Measurements from ENCODE around the gene CRIP2.

Gene CRIP2

GRCh38 chr14:105466531-105467248, 7.9 kb upstream of the CRIP2 start:
- Histone ChIP-seq H3K14ac (ENCODE audit: low read length) (no peak overlapping the region), H2BK5ac (ENCODE audit: low read length) (no peak overlapping the region), H2BK15ac (ENCODE audit: low read length) (no peak overlapping the region), H2AFZ (ENCODE audit: low read length) (no peak overlapping the region), H3K23ac (ENCODE audit: low read depth, low read length, poor library complexity) (no peak overlapping the region), H3K4me2 (ENCODE audit: insufficient read depth, low read length, poor library complexity, severe bottlenecking) (no peak overlapping the region), H4K8ac (ENCODE audit: low read depth, low read length) (no peak overlapping the region), H3K79me1 (ENCODE audit: low read depth, low read length) (peaks cover 2% of the 10 kb centered on the region), H2BK120ac (ENCODE audit: low read depth, low read length) (no peak overlapping the region), H3K9ac (ENCODE audit: low read depth, low read length, poor library complexity) (no peak overlapping the region), H2AK5ac (ENCODE audit: low read depth, low read length) (no peak overlapping the region), H3K4me1 (ENCODE audit: control insufficient read depth in 2 of 2, insufficient read depth in 1 of 2, low read depth in 1 of 2, low read length in 2 of 2) (peaks cover 10 to 12% of the 10 kb centered on the region in 2 donors), H3K9me3 (replicated peaks in 1 of 2; ENCODE audit: control insufficient read depth in 2 of 2, insufficient read depth in 1 of 2, low read depth in 1 of 2, low read length in 2 of 2) (peaks cover 0 to 2% of the 10 kb centered on the region in 2 donors), H3K27me3 (ENCODE audit: control insufficient read depth in 3 of 3, insufficient read depth in 3 of 3, low read depth in 1 of 3, low read length in 3 of 3) (no peaks in the 10 kb centered on the region), H4K91ac (ENCODE audit: low read depth, low read length, poor library complexity) (no peak overlapping the region), H2BK12ac (ENCODE audit: low read length) (peak overlapping the region; percentile 22), H3K4me3 (ENCODE audit: low read length in 2 of 2) (no peak overlapping the region), H3K27ac (replicated peaks; ENCODE audit: low read length) (no peak overlapping the region), H3K4ac (ENCODE audit: low read length) (no peak overlapping the region), H3K18ac (ENCODE audit: low read length) (no peak overlapping the region), H3K36me3 (replicated peaks in 1 of 2; ENCODE audit: control insufficient read depth in 2 of 2, insufficient read depth in 2 of 2, low read length in 2 of 2) (peaks cover 36 to 81% of the 10 kb centered on the region in 2 donors)
- WGBS, 2 donors (ENCODE audit: extremely low coverage in 2 of 2, insufficient read length in 2 of 2, insufficient replicate concordance in 1 of 2) = no CpG with 5 or more reads among the region's 53 CpGs
- no peak for DNase-seq (ENCODE audit: low spot score)

- Histone ChIP-seq H2AFZ (ENCODE audit: low read length) (no peak overlapping the region), H3K23ac (ENCODE audit: low read depth, low read length, poor library complexity) (peak overlapping the region; percentile 43), H3K4ac (ENCODE audit: low read length) (no peak overlapping the region), H2BK5ac (ENCODE audit: low read length) (no peak overlapping the region), H3K4me3 (ENCODE audit: low read length in 2 of 2) (no peak overlapping the region), H3K27me3 (ENCODE audit: control insufficient read depth in 3 of 3, insufficient read depth in 3 of 3, low read depth in 1 of 3, low read length in 3 of 3) (no peaks in the 10 kb centered on the region), H3K36me3 (replicated peaks in 1 of 2; ENCODE audit: control insufficient read depth in 2 of 2, insufficient read depth in 2 of 2, low read length in 2 of 2) (peaks cover 36 to 79% of the 10 kb centered on the region in 2 donors), H3K9me3 (replicated peaks in 1 of 2; ENCODE audit: control insufficient read depth in 2 of 2, insufficient read depth in 1 of 2, low read depth in 1 of 2, low read length in 2 of 2) (peaks cover 0 to 2% of the 10 kb centered on the region in 2 donors), H2BK120ac (ENCODE audit: low read depth, low read length) (no peak overlapping the region), H4K8ac (ENCODE audit: low read depth, low read length) (no peak overlapping the region), H2BK12ac (ENCODE audit: low read length) (no peak overlapping the region), H3K4me2 (ENCODE audit: insufficient read depth, low read length, poor library complexity, severe bottlenecking) (no peak overlapping the region), H3K4me1 (ENCODE audit: control insufficient read depth in 2 of 2, insufficient read depth in 1 of 2, low read depth in 1 of 2, low read length in 2 of 2) (peaks cover 13 to 17% of the 10 kb centered on the region in 2 donors), H4K91ac (ENCODE audit: low read depth, low read length, poor library complexity) (no peak overlapping the region), H3K18ac (ENCODE audit: low read length) (no peak overlapping the region), H3K79me1 (ENCODE audit: low read depth, low read length) (peaks cover 2% of the 10 kb centered on the region), H3K14ac (ENCODE audit: low read length) (no peak overlapping the region), H3K27ac (replicated peaks; ENCODE audit: low read length) (no peak overlapping the region), H3K9ac (ENCODE audit: low read depth, low read length, poor library complexity) (peak overlapping the region; percentile 44), H2BK15ac (ENCODE audit: low read length) (no peak overlapping the region), H2AK5ac (ENCODE audit: low read depth, low read length) (no peak overlapping the region)
- no peak for DNase-seq (ENCODE audit: low spot score)
- WGBS, 2 donors (ENCODE audit: extremely low coverage in 2 of 2, insufficient read length in 2 of 2, insufficient replicate concordance in 1 of 2) = no CpG with 5 or more reads among the region's 20 CpGs
Measured at GRCh38 chr14:105467249-105467941, 7.2 kb upstream of the CRIP2 start.

- Histone ChIP-seq H3K14ac (ENCODE audit: low read length) (no peak overlapping the region), H3K4me2 (ENCODE audit: insufficient read depth, low read length, poor library complexity, severe bottlenecking) (no peak overlapping the region), H3K4me3 (ENCODE audit: low read length in 2 of 2) (no peak overlapping the region), H2BK5ac (ENCODE audit: low read length) (no peak overlapping the region), H4K8ac (ENCODE audit: low read depth, low read length) (no peak overlapping the region), H3K36me3 (replicated peaks in 1 of 2; ENCODE audit: control insufficient read depth in 2 of 2, insufficient read depth in 2 of 2, low read length in 2 of 2) (peaks cover 34 to 75% of the 10 kb centered on the region in 2 donors), H2BK12ac (ENCODE audit: low read length) (no peak overlapping the region), H3K9ac (ENCODE audit: low read depth, low read length, poor library complexity) (no peak overlapping the region), H2BK120ac (ENCODE audit: low read depth, low read length) (no peak overlapping the region), H3K18ac (ENCODE audit: low read length) (no peak overlapping the region), H3K23ac (ENCODE audit: low read depth, low read length, poor library complexity) (no peak overlapping the region), H3K4me1 (ENCODE audit: control insufficient read depth in 2 of 2, insufficient read depth in 1 of 2, low read depth in 1 of 2, low read length in 2 of 2) (peaks cover 13 to 22% of the 10 kb centered on the region in 2 donors), H2AFZ (ENCODE audit: low read length) (no peak overlapping the region), H4K91ac (ENCODE audit: low read depth, low read length, poor library complexity) (no peak overlapping the region), H3K4ac (ENCODE audit: low read length) (no peak overlapping the region), H3K79me1 (ENCODE audit: low read depth, low read length) (no peaks in the 10 kb centered on the region), H2BK15ac (ENCODE audit: low read length) (no peak overlapping the region), H3K9me3 (replicated peaks in 1 of 2; ENCODE audit: control insufficient read depth in 2 of 2, insufficient read depth in 1 of 2, low read depth in 1 of 2, low read length in 2 of 2) (no peaks in the 10 kb centered on the region), H3K27me3 (ENCODE audit: control insufficient read depth in 3 of 3, insufficient read depth in 3 of 3, low read depth in 1 of 3, low read length in 3 of 3) (no peaks in the 10 kb centered on the region), H2AK5ac (ENCODE audit: low read depth, low read length) (no peak overlapping the region), H3K27ac (replicated peaks; ENCODE audit: low read length) (no peak overlapping the region)
- DNase-seq (ENCODE audit: low spot score) = no peak
- WGBS, 2 donors (ENCODE audit: extremely low coverage in 2 of 2, insufficient read length in 2 of 2, insufficient replicate concordance in 1 of 2) = no CpG with 5 or more reads among the region's 22 CpGs
Measured at GRCh38 chr14:105467942-105468471, 6.6 kb upstream of the CRIP2 start.

- Histone ChIP-seq H4K91ac (ENCODE audit: low read depth, low read length, poor library complexity) (no peak overlapping the region), H3K23ac (ENCODE audit: low read depth, low read length, poor library complexity) (peak overlapping the region; percentile 89), H3K4ac (ENCODE audit: low read length) (no peak overlapping the region), H3K27ac (replicated peaks; ENCODE audit: low read length) (no peak overlapping the region), H3K4me3 (ENCODE audit: low read length in 2 of 2) (no peak overlapping the region), H3K4me1 (ENCODE audit: control insufficient read depth in 2 of 2, insufficient read depth in 1 of 2, low read depth in 1 of 2, low read length in 2 of 2) (peaks cover 16 to 28% of the 10 kb centered on the region in 2 donors), H3K9me3 (replicated peaks in 1 of 2; ENCODE audit: control insufficient read depth in 2 of 2, insufficient read depth in 1 of 2, low read depth in 1 of 2, low read length in 2 of 2) (no peaks in the 10 kb centered on the region), H4K8ac (ENCODE audit: low read depth, low read length) (no peak overlapping the region), H3K14ac (ENCODE audit: low read length) (no peak overlapping the region), H3K27me3 (ENCODE audit: control insufficient read depth in 3 of 3, insufficient read depth in 3 of 3, low read depth in 1 of 3, low read length in 3 of 3) (no peaks in the 10 kb centered on the region), H3K79me1 (ENCODE audit: low read depth, low read length) (peaks cover 1% of the 10 kb centered on the region), H3K4me2 (ENCODE audit: insufficient read depth, low read length, poor library complexity, severe bottlenecking) (no peak overlapping the region), H2BK5ac (ENCODE audit: low read length) (peak overlapping the region; percentile 66), H3K18ac (ENCODE audit: low read length) (no peak overlapping the region), H2BK15ac (ENCODE audit: low read length) (no peak overlapping the region), H2BK120ac (ENCODE audit: low read depth, low read length) (no peak overlapping the region), H2BK12ac (ENCODE audit: low read length) (peak overlapping the region; percentile 22), H2AK5ac (ENCODE audit: low read depth, low read length) (no peak overlapping the region), H3K36me3 (replicated peaks in 1 of 2; ENCODE audit: control insufficient read depth in 2 of 2, insufficient read depth in 2 of 2, low read length in 2 of 2) (peaks cover 28 to 68% of the 10 kb centered on the region in 2 donors), H2AFZ (ENCODE audit: low read length) (no peak overlapping the region), H3K9ac (ENCODE audit: low read depth, low read length, poor library complexity) (peak overlapping the region; percentile 70)
- no CpG with 5 or more reads among the region's 19 CpGs for WGBS, 2 donors (ENCODE audit: extremely low coverage in 2 of 2, insufficient read length in 2 of 2, insufficient replicate concordance in 1 of 2)
- DNase-seq (ENCODE audit: low spot score) = no peak
Measured at GRCh38 chr14:105468621-105469241, 5.9 kb upstream of the CRIP2 start.
